Measurements from ENCODE around the gene WDR70. TPM values are rescaled to one million over a fixed set of nuclear protein-coding genes. Genes with fewer than 3 reads are reported as not detected.
"Not testable (repeated sequence)": the region's sequence is repeated elsewhere in the genome, so short reads cannot be mapped to it uniquely, and the experiment has no call there.

The WDR70 gene
- total RNA-seq, 6 experiments from 2014 or later: 24.0 to 29.7 (median 26.0) TPM

- Mint-ChIP-seq H3K36me3 (ENCODE audit: low read depth) (peaks cover 35% of the 10 kb centered on the region), H3K27ac (no peak overlapping the region), H3K27me3 (ENCODE audit: insufficient read depth) (no peaks in the 10 kb centered on the region), H3K9me3 (peaks cover under 1% of the 10 kb centered on the region), H3K4me3 (no peak overlapping the region), H3K4me1 (ENCODE audit: low read depth) (no peaks in the 10 kb centered on the region; the same call in 1 of the 2 replicates)
- no peak for DNase-seq
- no peak for TF ChIP-seq CTCF (IDR thresholded peaks at IDR 0.05)
These were observed 306.1 kb downstream of the WDR70 start for GRCh38 chr5:37685211-37685610.

- Mint-ChIP-seq H3K4me3 (no peak overlapping the region), H3K9me3 (no peaks in the 10 kb centered on the region; the same call in 1 of the 2 replicates), H3K4me1 (ENCODE audit: low read depth) (no peaks in the 10 kb centered on the region), H3K27me3 (ENCODE audit: insufficient read depth) (no peaks in the 10 kb centered on the region), H3K27ac (no peak overlapping the region), H3K36me3 (ENCODE audit: low read depth) (peaks cover 37% of the 10 kb centered on the region)
- no peak for TF ChIP-seq CTCF (IDR thresholded peaks at IDR 0.05)
- DNase-seq: no peak
These were observed 306.7 kb downstream of the WDR70 start for GRCh38 chr5:37685816-37686215.

- not testable (repeated sequence) for H3K27me3 Mint-ChIP-seq (ENCODE audit: insufficient read depth); DNase-seq; H3K4me1 Mint-ChIP-seq (ENCODE audit: low read depth); H3K9me3 Mint-ChIP-seq; H3K27ac Mint-ChIP-seq; H3K4me3 Mint-ChIP-seq
- H3K36me3 Mint-ChIP-seq (ENCODE audit: low read depth): peaks cover 30% of the 10 kb centered on the region
These were observed 309.8 kb downstream of the WDR70 start for GRCh38 chr5:37688925-37689324.

GRCh38 chr5:37694333-37694732 is 315.2 kb downstream of the WDR70 start:
- H3K27me3 Mint-ChIP-seq (ENCODE audit: insufficient read depth); H3K9me3 Mint-ChIP-seq; DNase-seq; H3K27ac Mint-ChIP-seq; H3K4me3 Mint-ChIP-seq: not testable (repeated sequence)
- Mint-ChIP-seq H3K36me3 (ENCODE audit: low read depth) (peaks cover 48% of the 10 kb centered on the region), H3K4me1 (ENCODE audit: low read depth) (peaks cover 20% of the 10 kb centered on the region)

- Mint-ChIP-seq H3K27me3 (ENCODE audit: insufficient read depth) (no peaks in the 10 kb centered on the region), H3K9me3 (peaks cover 10% of the 10 kb centered on the region), H3K27ac (no peak overlapping the region), H3K36me3 (ENCODE audit: low read depth) (peaks cover 44% of the 10 kb centered on the region), H3K4me3 (no peak overlapping the region; the same call in 1 of the 2 replicates), H3K4me1 (ENCODE audit: low read depth) (peaks cover 20% of the 10 kb centered on the region)
- TF ChIP-seq CTCF (IDR thresholded peaks at IDR 0.05): no peak
- DNase-seq: no peak
These were observed 315.7 kb downstream of the WDR70 start for GRCh38 chr5:37694867-37695266.

GRCh38 chr5:37695647-37696046 is 316.5 kb downstream of the WDR70 start:
- DNase-seq: no peak
- no peak for TF ChIP-seq CTCF (IDR thresholded peaks at IDR 0.05)
- Mint-ChIP-seq H3K27ac (no peak overlapping the region), H3K36me3 (ENCODE audit: low read depth) (peaks cover 36% of the 10 kb centered on the region), H3K4me3 (no peak overlapping the region), H3K9me3 (peaks cover 10% of the 10 kb centered on the region), H3K4me1 (ENCODE audit: low read depth) (peaks cover 20% of the 10 kb centered on the region), H3K27me3 (ENCODE audit: insufficient read depth) (no peaks in the 10 kb centered on the region)
